ENCODE measurements around the gene RNASEH2A.

DNA sequence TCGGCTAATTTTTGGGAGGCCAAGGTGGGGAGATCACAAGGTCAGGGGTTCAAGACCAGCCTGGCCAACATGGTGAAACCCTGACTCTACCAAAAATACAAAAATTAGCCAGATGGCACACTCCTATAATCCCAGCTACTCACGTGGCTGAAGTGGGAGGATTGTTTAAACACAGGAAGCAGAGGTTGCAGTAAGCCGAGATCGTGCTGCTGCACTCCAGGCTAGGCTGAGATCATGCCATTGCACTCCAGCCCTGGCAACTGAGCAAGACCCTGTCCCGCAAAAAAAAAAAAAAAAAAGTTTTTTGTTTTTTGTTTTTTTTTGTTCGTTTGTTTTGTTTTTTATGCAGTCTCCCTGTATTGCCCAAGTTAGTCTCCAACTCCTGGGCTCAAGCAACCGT, 53.2 kb downstream of the RNASEH2A start:
- no peak for TF ChIP-seq EZH2 (IDR thresholded peaks at IDR 0.05; ENCODE audit: low read length)
- TF ChIP-seq, protein P1, sequence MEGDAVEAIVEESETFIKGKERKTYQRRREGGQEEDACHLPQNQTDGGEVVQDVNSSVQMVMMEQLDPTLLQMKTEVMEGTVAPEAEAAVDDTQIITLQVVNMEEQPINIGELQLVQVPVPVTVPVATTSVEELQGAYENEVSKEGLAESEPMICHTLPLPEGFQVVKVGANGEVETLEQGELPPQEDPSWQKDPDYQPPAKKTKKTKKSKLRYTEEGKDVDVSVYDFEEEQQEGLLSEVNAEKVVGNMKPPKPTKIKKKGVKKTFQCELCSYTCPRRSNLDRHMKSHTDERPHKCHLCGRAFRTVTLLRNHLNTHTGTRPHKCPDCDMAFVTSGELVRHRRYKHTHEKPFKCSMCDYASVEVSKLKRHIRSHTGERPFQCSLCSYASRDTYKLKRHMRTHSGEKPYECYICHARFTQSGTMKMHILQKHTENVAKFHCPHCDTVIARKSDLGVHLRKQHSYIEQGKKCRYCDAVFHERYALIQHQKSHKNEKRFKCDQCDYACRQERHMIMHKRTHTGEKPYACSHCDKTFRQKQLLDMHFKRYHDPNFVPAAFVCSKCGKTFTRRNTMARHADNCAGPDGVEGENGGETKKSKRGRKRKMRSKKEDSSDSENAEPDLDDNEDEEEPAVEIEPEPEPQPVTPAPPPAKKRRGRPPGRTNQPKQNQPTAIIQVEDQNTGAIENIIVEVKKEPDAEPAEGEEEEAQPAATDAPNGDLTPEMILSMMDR (optimal IDR thresholded peaks at IDR 0.05 in 1 of 3, IDR thresholded peaks at IDR 0.05 in 1 of 3, conservative IDR thresholded peaks at IDR 0.05 in 1 of 3; ENCODE audit: extremely low read depth in 1 of 3, insufficient read depth in 2 of 3, low read length in 3 of 3), result no peak
